NCI-H748 (cell line): ENCODE results near the gene ITIH5.

Experiments
- DNase-seq: peaks from one replicate; lab custom pipeline; 2025; ENCODE audit not compliant: unreplicated experiment; lab: John Stamatoyannopoulos, UW

Gene ITIH5

GRCh38 chr10:7523656-7524055, 143.1 kb downstream of the ITIH5 start:
- no peak for DNase-seq

DNA sequence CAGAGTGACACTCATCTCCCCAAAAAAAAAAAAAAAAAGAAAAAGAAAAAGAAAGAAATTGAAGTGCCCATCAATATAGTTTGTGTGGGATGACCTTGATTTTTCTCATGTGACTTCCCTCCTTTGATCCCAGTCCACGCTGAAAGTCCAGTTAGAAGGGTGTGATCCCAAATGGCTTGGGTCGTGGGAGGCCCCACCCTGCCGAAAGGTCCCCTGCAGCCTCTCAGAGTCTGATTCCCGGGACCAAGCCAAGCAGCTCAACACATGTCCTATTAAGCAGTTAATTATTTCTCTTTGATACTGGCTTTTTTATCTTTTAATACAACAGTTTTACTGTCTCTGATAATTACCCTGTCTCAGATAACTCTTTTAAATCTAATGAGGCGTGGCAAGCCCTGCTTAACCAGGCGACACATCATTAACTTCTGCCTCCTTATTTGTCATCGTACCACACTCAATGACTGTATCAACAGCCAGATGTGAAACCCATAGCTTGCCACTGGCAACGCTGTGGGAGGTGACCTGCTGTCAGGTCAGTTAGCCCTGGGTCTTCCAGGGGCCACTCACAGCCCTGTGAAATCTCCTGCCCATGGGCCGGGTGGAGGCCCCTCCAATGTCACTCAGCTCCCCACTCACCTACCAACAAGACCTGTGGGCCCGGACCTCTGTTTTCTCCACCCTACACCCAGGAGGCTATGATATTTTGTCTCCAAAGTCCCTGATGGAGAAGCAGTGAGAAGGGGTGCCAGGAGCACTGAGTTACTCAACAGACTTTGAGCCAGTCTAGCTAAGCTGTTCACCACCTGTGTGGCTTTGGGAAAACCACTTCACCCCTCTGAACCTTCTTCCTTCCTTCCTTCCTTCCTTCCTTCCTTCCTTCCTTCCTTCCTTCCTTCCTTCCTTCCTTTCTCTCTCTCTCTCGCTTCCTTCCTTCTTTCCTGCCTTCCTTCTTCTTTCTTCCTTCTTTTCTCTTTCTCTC, 146.0 kb downstream of the ITIH5 start:
- peak; percentile 64 for DNase-seq

DNA sequence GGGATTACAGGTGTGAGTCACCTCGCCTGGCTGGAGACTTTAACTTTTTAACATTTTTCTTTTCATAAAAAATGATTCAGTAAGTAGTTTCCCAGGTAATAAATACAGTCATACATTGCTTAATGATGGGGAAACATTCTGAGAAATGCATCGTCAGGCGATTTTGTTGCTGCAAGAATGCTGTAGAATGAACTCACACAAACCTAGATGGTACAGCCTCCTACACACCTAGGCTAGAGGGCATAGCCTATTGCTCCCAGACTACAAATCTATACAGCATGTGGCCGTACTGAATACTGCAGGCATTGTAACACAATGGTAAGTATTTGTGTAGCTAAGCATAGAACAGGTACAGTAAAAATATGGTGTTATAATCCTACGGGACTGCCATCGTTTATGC, 147.4 kb downstream of the ITIH5 start:
- DNase-seq, result no peak

GRCh38 chr10:7518693-7519092, 148.1 kb downstream of the ITIH5 start:
- DNase-seq, result no peak

DNA sequence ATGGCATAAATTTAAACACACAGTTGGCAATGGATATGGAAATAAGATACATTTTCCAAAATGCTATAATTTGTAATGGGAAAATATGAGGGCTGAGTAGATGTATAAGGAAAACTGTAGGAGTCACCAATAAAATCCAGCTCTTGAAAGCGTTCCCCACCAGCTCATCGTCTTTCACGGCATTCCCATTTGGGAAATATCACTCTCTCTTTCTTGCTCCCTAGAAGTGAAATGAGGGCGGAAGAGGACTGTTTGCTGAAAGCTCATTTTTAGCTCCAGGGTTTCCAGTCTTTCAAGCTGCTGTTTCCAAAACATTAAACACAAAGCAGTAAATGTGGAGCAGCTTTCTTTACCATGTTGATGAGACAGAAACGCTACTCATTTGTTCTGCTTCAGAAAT, 151.3 kb downstream of the ITIH5 start:
- no peak for DNase-seq

- DNase-seq, result peak; percentile 11
Observed at GRCh38 chr10:7513936-7514335, 152.8 kb downstream of the ITIH5 start.

DNA sequence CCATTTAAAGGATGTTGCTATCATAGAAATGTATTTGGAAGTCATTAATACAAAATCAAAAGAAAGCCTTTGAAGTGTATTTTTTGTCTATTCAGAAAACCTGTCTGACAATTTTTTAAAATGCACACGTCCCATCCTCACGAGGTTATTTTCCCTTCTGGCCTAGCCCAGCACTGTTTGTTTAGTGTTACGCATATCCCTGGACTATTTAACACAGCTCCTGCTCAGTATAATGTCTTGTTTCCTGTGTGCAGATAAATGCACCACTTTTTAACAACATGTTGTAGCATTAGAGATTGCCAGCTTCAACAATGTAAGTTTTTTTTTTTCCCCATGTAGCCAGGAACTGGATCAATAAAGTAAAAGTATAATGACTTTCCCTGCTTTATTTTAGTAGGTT, 153.3 kb downstream of the ITIH5 start:
- peak; percentile 5 for DNase-seq

GRCh38 chr10:7512487-7512886, 154.3 kb downstream of the ITIH5 start:
- DNase-seq, result peak; percentile 49

DNA sequence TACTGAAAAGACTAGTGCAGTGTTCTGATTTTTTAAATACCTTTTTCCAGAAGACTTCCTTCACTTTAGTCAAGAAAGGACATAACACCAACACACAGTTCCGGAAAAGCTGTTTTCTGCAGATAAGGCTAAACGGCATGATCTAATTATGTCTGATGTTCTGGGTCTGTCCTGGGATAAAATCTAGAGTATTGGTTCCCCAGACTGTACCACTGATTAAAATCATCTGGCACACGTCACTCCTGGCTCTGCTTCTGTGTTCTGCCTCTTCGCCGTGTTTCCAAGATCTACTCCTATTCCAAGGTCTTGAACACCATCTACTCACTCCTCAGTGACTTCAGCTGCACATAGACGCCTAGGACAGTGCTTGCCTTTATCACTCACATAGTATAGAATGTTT, 155.2 kb downstream of the ITIH5 start:
- DNase-seq, result no peak
